ENCODE measurements around the gene IGSF1.

DNA sequence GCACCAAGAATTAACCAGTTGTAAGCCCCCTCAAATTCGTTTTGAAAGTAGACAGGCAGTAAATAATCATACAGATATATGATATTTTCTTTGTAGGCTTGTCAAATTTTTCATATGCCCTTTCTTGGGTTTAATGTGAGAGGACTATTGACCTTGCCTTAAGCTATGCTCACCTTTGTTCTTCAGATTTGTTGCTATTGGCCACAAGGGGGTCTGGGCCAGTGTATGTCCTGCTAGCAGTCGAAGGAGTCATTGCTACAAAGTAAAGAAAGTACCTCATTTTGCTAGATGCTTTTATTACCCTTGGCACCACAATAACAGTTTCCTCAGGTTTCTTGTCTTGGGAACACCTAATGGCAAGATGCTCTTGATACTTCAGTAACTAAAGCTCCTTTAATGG is 51.7 kb downstream of the IGSF1 start:
- TF ChIP-seq, protein P1, sequence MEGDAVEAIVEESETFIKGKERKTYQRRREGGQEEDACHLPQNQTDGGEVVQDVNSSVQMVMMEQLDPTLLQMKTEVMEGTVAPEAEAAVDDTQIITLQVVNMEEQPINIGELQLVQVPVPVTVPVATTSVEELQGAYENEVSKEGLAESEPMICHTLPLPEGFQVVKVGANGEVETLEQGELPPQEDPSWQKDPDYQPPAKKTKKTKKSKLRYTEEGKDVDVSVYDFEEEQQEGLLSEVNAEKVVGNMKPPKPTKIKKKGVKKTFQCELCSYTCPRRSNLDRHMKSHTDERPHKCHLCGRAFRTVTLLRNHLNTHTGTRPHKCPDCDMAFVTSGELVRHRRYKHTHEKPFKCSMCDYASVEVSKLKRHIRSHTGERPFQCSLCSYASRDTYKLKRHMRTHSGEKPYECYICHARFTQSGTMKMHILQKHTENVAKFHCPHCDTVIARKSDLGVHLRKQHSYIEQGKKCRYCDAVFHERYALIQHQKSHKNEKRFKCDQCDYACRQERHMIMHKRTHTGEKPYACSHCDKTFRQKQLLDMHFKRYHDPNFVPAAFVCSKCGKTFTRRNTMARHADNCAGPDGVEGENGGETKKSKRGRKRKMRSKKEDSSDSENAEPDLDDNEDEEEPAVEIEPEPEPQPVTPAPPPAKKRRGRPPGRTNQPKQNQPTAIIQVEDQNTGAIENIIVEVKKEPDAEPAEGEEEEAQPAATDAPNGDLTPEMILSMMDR (conservative IDR thresholded peaks at IDR 0.05) = no peak
- TF ChIP-seq EZH2 (IDR thresholded peaks at IDR 0.05; ENCODE audit: low read depth) = no peak

Measured in PC-9 (cell line).